ENCODE results near the gene DNAH10.
A peak's percentile ranks its signal among the peaks of the same experiment; 100 is the strongest.

Gene DNAH10

DNA sequence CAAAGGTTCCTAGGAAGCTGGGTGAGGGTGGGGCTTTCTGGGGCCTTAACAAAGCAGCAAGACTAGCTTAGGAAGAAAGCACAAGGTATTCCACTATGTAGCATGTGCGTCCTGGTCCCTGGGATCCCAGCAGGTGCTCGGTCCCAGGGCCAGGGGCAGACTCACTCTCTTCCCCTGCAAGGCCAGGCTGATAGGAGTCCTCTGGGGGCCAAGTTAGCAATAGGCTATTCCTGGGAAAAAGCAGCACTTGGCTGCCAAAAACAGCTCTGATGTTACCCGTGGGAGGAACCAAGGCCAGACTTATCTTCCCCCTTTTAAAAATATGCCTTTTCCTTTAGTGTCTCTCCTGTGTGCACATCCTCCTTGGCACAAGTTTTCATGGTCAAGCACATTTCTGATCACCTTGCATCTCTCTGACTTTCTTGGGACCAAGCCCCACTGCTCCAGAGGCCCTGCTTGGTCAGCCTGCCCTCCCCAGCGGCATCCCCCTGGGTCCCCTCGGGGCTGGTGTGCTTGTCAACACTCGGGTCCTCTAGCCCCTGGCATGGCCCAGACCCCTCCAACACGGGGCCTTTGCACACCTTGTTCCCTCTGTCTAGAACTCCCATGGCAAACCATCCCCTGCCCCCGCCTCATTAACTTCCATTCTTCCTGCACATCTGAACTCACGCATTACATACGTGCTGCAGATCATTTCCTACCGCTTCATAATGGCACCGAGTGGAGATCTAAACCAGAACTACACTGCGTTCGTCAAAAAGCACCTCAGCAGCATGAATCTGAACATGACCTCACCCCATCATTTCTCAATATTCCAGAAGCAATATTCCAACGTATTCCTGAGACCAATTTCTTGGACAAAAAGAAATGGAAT is 188.6 kb downstream of the DNAH10 start:
- no peak for DNase-seq

DNA sequence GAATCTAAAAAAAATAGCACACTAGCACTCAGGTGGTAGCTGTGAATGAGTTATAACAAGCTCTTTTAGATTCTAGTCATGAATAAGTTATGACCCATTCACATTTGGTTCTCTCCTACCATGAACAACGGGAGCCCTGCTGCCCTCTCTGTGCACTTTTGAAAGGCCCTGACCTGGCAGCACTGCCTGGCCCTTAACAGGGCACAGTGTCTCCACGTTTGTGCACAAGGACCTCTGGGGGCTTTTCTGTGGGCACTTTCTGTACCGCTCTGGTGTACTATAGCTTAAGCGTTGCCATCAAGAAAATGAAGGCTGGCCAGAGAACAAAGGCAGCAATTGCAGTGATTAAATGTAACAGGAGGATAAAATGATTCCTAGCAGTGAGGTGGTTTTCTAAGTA is 189.4 kb downstream of the DNAH10 start:
- no peak for DNase-seq

DNA sequence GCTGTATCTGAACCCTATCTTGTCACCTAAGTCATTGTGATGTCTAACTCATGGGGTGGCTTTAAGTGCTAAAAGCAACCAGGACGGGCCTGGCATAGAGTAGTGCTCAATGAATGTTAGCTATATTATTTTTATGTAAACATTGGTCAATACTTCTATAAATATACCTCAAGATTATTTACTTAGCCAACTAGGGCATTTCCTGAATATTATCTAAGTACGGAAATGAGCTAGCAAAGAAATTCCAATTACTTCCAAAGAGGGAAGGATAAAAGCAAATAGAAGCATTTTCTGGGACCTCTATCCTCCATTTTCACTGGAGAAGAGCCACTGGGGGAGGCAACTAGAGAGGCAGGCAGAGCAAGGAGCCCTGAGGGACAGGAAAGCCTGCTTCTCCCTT is 189.9 kb downstream of the DNAH10 start:
- no peak for DNase-seq

DNA sequence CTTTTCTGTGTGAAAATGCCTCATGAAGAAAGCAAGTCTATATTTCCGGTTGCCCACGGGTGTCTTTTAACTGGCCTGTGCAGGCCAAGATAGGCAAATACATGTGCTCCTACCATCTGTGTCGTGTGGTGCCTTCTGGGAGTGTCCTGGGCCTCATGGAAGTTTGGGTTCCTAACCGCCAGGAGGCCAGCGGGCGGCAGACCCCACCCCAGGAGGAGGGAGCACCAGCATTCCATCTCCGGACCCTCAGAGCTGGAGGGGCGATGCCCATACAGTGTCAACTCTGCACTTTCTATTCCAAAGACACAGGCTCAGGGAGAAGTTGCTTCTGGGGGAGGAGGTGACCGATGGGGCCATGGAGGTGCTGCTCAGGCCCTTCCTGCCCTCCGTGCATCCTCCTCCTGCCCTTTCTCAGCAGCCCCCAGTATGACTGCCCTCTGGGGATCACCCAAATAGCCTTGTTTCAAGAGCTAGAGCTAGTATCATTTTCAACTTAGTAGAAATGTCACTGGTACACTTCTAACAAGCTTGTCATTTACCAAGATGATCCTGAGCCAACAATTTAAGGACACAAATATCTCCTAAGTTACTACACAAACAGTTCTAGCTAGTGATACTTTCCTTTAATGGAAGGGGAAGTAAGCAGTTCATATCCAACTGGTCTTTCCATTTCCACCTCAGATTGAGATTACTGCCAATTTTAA is 192.7 kb downstream of the DNAH10 start:
- no peak for DNase-seq

DNA sequence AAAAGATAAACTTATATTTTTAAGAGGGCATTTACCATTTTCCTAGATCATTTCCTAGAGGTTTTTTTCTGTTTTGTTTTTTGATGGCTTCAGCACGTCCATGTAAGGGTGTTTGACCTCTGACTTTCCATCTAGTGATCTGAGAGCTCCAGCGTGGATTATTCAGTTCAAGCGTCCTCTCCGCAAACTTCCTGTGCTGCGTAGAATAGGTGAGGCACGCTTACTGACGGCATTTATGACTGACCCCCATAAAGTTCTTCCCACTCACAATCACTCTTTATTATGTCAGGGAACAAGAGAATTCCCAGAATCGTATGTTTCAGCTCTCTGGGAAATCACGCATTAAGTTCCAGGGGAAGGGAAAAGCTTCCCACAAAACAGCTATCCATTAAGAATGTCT is 194.1 kb downstream of the DNAH10 start:
- no peak for DNase-seq

DNA sequence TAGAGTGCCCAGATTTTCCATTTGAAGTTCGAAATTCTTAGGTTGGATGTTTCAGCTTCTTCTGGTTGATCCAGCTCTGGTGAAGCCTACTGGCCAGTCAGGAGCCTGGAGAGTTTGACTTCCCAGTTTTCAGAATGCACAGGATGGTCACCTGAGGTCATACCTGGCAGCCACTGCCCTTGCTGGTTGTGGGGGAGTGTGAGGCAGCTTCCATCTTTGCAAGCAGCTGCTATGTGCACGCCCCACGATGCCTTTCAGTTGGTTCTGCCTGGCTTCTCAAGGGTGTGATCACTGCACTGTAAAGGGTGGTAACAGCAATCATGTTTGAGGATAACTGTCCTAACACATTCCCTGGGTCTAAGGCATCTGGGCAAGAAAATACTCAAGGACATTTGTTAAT is 195.1 kb downstream of the DNAH10 start:
- no peak for DNase-seq

DNA sequence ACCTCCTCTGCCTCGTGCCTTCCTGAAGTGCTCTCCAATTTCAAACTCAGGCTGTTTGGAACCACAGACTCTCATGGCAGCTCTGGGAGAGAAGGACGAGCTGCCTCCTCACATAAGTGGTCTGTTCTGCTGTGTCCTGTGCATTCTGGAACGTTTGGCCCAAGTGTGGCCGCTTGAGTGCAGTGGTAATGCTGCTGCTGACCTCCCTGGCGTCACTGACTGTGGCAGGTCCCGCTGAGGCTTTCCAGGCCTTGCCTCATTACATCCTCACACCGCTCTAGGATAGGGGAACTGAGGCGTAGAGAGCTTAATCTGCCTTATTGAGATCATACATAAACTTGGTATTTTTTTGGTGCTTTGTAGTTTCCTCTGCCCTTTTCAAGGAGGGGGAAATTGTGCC is 196.4 kb downstream of the DNAH10 start:
- no peak for DNase-seq

DNA sequence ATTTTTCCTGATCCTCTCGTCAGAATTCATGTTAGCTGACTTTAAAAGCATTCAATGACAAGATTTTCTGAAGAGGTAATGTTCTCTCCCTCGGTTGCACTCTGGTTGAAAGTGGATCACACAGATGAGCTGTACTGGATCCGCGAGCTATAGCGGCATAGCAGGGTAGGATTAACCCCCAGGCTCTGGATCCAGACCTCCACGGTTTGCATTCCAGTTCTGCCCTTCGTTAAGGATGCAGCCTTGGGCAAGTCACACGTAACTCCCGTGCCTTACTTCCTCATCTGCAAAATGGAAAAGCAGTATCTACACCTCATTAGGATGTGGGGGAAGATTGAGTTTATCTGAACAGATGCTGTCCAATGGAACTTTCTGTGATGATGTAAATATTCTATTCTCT is 196.8 kb downstream of the DNAH10 start:
- DNase-seq: no peak

DNA sequence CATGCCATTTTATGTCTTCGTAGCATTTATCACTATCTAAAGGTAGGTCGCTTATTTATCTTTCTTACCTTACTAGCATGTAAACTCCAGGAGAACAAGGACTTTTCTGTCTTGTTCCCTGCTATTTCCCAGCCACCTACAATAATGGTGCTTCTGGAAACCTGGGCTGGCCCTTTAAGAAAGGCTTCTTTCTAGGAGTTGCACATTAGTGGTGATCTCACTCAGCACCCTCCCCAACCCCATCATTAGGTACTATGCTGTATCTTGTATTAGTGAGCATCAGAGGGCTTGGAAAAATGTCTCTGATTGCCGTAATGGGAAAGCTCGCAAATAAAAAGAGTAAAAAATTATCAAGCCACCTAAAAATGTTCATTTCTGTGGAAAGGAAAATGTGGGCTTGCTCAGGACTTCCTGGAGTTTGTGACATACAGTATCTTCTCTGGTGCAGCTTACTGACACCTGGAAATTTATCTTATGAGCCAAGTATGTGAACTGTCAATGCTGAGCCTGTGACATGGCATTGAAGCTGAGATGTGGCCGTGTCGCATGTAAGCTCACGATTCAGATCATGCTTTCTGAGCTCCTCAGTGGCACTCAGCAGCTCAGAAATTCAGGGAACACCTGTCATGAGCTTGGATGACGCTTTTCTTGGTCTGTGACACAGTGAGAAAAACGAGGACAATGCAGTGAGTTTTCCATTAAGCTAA is 198.1 kb downstream of the DNAH10 start:
- no peak for DNase-seq

DNA sequence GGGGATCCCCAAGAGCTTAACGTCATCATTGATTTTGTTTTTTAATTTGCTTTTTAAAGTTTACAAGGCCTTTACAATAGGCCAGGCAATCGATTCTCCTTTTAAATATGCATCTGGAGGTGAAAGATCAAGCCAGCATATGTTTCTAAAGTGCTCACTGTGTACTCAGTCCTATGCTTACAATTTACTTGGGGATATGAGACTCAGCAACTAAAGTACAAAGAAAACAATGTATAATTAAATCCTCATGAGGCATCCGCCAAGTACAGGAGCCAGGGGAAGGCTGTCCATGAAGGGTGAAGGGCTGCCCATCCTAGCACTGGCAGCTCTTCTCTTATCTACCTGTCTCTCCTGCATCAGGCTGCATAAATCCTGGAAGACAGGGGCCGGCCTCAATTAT is 198.8 kb downstream of the DNAH10 start:
- DNase-seq: no peak

DNA sequence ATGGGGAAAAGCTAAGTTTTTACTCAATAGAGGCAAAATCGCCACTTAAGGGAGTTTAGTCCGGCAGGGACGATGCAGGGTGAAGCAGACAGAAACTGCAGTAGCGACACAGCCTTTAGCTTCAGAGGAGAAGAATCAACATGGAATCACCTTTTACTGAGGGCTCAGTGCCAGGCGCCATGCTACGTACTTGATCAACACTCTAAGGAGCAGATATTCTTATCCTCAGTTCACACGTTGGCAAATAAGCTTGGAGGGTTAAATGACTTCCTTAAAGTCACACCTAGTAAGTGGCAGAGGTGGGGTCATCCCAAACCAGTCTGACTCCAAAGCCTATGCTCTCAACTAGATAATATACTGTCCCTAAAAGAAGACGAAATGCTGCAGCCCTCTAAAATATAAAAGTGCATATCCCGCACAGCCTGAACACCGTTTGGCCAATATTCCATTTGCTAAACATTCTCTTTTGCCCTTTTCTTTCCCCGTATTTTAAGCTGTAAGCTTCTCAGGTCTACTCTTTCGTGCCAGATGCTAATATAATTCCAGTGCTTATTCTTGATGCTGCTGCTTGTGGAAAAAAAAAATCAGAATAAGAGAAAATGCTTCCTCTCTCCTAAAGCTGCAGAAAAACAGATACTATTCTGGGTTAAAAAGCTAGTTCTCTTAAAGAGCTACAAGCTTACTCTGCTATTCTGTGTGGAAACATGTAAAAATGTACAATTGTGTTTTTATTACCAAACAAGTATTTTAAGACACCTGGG is 199.7 kb downstream of the DNAH10 start:
- no peak for DNase-seq

DNA sequence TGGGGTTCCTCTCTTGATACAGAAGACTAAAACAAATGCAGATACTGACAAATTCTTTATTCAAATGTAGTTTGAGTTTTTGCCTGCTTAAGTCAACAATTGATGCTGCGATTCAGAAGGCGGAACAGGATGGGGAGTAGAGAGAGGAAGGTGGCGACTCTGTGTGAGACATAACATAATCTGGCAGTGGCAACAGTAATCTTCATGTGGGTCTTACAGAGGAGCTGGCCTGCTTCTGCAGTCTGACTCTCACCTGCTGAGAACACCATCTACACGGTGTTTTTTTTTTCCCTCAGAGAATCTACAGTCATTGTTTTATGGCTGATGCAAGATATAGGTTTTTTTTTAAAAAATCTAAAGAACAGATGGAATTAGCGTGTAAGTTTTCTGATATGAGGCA is 200.4 kb downstream of the DNAH10 start:
- DNase-seq: no peak

DNA sequence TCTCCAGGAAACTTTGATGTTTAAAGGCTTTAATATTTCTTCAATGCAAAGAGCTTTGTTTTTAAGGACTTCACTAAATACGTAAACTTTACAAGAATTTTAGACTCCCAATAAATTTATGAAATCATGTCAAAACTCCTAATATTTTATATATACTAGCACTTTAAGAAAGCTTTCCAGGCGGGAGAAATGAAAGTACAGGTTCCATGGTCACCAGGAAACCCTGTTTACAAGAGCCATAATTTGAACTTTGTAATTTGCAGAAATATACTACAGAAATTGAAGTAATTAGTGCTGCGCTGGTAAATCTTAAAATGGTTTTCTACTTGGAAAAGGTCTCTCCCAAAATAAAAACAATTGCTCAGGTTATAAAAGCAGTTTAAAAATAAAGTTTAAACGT is 201.7 kb downstream of the DNAH10 start:
- DNase-seq: no peak

DNA sequence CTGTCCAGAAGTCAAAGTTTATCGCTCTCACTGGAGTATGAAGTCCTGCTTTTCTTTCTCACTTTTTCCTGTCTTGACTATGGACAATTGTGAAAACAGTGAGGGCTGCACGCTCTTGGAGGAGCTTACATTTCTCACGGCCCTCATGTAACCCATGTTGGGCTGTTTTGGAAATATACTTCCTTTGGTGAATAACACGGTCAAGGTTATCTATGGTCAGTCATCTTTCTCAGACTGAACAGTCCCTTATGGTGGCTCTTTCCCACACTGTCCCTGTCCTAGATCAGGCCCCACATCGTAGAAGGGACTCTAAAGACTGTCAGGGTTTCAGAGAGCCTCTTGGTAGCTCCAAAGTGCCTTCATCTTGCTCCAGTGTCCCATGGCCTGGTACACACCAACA is 203.3 kb downstream of the DNAH10 start:
- no peak for DNase-seq

DNA sequence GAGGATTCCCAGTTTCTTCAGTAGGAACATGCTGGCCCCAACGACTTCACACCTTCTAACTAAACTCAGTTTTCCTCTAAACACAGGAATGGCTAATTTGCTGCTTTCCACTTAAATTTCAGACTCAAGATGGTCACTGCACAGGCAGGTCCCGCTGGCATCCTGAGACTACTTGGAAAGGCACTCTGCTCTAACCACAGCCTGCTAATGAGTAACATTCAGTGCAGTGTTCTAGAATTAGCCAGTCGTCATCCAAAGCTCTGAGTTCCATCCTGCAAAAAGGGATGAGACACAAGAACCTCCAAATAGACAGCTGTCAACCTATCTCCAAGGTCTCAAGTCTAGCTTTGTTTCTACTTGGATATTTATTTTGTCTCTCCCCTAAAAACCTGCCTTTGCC is 204.5 kb downstream of the DNAH10 start:
- DNase-seq: no peak

DNA sequence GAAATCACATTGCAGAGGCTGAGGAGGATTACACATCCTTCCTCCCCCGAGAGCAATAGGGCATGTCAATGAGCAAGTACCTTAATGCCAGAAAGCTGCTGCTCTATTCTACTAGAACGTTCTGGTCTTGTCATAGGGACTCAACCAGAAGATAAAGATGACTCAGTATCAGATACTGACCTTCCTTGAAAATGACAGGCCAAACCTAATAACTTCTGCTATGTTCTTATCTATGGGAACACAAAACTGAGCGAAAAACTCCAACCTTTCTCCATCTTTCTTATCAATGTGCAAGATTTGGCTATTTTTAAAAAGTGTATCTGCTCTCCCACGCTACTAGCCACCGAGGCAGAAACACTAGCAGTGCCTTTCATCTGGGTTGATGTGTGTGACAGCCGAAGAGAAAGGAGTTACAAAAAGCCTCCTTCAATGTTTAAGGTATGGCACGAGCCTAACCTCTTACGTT is 205.1 kb downstream of the DNAH10 start:
- no peak for DNase-seq

DNA sequence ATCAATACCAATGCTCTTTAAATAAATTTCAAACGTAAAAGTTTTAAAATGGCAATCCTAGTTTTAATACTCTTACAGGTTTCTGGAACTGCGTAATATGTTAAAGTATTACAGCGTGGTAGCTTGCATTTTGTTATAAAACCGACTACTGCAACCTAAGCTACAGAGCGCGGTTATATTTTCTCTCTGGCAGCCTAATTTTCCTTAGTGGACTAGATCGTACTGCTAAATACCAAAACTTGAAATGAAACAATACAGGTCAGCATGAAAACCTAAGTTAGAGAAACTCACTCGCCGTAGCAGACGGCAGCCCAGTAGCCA is 209.3 kb downstream of the DNAH10 start:
- no peak for DNase-seq

DNA sequence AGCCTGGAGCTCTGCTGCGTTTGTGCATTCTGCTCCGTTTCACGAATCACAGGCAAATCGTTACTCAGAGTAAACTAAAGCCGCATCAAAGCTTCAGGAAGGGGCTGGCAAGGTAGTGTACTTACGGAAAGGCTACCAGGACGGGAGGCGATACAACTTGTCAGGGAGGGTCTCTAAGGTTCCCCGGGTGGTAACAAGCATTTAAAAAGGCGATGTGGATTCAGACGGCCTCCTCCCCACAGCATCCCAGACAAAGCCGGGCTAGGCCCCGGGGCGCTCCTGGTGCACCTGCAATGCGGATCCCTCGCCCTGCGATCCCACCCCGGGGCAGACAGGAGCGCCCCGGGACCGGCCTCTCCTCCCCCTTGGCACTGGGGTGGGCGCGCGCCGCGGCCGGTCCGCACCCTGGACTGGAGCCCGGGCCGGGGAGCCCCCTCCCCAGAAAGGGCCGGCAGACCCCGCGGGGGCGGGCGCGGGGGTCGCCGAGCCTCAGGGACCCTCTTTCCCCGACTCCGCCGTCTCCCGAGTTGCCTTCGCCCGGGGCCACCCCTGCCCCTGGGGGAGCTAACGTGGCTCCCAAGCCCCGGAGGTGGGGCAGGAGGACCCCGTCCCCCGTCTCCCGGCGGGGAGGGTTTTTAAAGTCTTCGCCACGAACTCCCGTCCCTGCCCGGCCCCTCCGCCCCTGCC is 209.8 kb downstream of the DNAH10 start:
- DNase-seq: no peak

DNA sequence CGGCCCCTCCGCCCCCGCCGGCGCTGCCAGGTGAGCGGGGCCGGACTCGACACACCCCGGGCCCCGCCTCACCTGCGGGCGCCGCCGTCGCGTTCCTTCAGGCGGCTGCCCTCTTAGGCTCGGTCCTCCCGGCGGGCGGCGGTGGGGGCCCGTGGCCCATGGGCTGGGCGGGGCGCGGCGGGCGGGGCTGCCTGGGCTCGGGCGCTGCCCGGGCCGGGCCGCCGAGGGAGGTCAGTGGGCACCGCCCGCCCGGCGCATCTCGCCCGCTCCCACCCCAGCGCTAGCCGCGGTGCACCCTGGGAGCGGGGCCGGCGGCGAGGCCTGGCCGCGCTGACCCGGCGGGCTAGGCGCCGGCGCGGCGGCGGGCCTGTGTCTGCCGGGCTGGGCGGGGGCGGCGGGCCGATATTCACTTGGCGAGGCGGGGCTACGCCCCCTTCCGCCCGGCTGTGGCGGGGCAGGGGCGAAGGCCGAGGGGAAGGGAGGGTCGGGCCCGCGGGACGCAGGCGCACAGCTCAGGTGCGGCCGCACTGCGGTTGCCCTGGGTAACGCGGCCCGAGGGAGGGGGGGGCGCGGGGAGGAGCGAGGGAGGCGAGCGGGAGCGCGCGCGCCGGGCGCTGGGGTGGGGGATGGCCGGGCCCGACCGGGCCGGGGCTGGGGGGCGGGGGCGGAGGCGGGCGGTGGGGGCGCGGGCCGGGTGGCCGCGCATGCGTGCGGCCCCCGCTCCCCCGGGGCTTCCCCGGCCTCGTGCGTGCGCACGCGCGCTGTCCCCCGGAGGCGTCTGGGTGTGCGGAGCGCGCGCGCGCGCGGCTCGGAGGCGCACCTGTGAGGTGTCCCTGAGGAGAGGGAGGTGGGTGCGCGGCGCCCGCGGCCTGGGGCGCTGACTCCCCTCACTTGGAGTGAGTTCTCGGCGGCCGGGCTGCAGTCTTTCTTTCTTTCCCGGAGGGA is 210.6 kb downstream of the DNAH10 start, which contains the start of the genes CCDC92 and ZNF664:
CCDC92 (minus strand) TSS at position 375 of the 945 bp plus-strand sequence. CDS start 28,526 bp downstream, outside the sequence.
ZNF664 (plus strand) TSS at position 759 of the 945 bp plus-strand sequence. CDS start 38,930 bp downstream, outside the sequence.
- peak; percentile 68 for DNase-seq

DNA sequence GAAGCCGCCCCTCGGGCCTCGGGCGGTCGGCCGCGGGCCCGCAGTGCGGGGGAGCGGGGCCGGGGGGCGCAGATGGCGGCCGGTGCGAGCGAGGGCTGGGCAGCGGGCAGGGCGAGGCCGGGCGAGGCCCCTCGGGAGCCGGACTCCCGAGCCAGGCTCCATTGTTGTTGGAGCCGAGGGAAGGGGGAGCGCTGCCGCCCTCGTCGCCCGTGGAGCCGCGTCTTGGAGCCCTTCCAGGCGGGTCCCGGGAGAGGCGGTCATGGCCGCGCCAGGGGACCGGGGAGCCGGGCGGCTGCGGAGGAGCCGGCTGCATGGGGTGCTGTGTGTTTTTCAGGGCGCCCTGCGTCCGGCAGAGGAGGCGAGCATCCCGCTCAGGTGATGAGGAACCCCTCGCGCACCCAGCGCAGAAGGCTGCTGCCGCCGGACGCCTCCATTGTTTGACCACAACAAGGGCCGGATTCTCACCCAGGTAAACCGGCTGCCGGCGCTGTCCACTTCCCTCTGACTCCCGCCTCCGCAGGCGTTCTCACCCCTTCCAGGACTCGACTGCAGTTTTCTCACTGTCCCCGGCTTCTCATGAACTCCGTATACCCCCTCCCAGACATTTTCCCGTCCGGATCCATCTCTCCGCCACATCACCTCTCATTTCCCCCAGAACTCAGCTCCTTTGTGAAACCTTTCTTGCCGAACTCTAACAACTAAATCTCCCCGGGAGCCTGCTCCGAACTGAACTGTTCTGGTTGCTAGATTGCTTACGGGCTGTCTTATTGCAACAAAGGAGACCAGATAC is 211.6 kb downstream of the DNAH10 start:
- no peak for DNase-seq
